ENCODE data around the gene TMIGD2.

TMIGD2 gene

GRCh38 chr19:4313847-4314490, 11.8 kb upstream of the TMIGD2 start:
- no peaks in the 10 kb centered on the region for H3K9me3 Mint-ChIP-seq (ENCODE audit: low read depth)
- H3K27ac Mint-ChIP-seq: no peak overlapping the region

GRCh38 chr19:4310247-4311121, 8.3 kb upstream of the TMIGD2 start:
- Mint-ChIP-seq H3K4me3 (no peak overlapping the region), H3K27me3 (no peaks in the 10 kb centered on the region), H3K9me3 (ENCODE audit: low read depth) (no peaks in the 10 kb centered on the region), H3K36me3 (no peaks in the 10 kb centered on the region), H3K4me1 (ENCODE audit: low read depth) (no peaks in the 10 kb centered on the region), H3K27ac (no peak overlapping the region)

More at GRCh38 chr19:4313847-4314490, 11.8 kb upstream of the TMIGD2 start:
- H3K27me3 Mint-ChIP-seq: no peaks in the 10 kb centered on the region
- no peaks in the 10 kb centered on the region for H3K36me3 Mint-ChIP-seq
- no peak overlapping the region for H3K4me3 Mint-ChIP-seq
- H3K4me1 Mint-ChIP-seq (ENCODE audit: low read depth): no peaks in the 10 kb centered on the region

GRCh38 chr19:4305659-4306058, 3.5 kb upstream of the TMIGD2 start:
- Mint-ChIP-seq H3K4me3 (peak overlapping the region; percentile 65), H3K9me3 (ENCODE audit: low read depth) (no peaks in the 10 kb centered on the region), H3K4me1 (ENCODE audit: low read depth) (peaks cover 26% of the 10 kb centered on the region), H3K36me3 (no peaks in the 10 kb centered on the region), H3K27ac (no peak overlapping the region), H3K27me3 (no peaks in the 10 kb centered on the region)

- Mint-ChIP-seq H3K27ac (no peak overlapping the region), H3K9me3 (ENCODE audit: low read depth) (no peaks in the 10 kb centered on the region), H3K4me3 (peak overlapping the region; percentile 65), H3K36me3 (no peaks in the 10 kb centered on the region), H3K4me1 (ENCODE audit: low read depth) (peaks cover 29% of the 10 kb centered on the region), H3K27me3 (no peaks in the 10 kb centered on the region)
These were observed 3.0 kb upstream of the TMIGD2 start for GRCh38 chr19:4305257-4305612.

GRCh38 chr19:4304538-4305256, 2.5 kb upstream of the TMIGD2 start, which contains the start of gene FSD1:
TSS of gene FSD1 (plus strand) at chr19:4304598. CDS start at chr19:4304747, 149 bp downstream.
- Mint-ChIP-seq H3K27ac (peak within 1 kb of the TSS; percentile 22), H3K9me3 (ENCODE audit: low read depth) (no peaks in the 10 kb centered on the region), H3K36me3 (no peaks in the 10 kb centered on the region), H3K4me3 (peak within 1 kb of the TSS; percentile 73), H3K4me1 (ENCODE audit: low read depth) (peaks cover 29% of the 10 kb centered on the region), H3K27me3 (no peaks in the 10 kb centered on the region)

GRCh38 chr19:4303819-4304537, 1.8 kb upstream of the TMIGD2 start:
- Mint-ChIP-seq H3K27ac (peak overlapping the region; percentile 22), H3K4me1 (ENCODE audit: low read depth) (peaks cover 33% of the 10 kb centered on the region), H3K4me3 (peak overlapping the region; percentile 73), H3K9me3 (ENCODE audit: low read depth) (no peaks in the 10 kb centered on the region), H3K36me3 (no peaks in the 10 kb centered on the region), H3K27me3 (no peaks in the 10 kb centered on the region)

GRCh38 chr19:4301590-4302242, 473 bp downstream of the TMIGD2 start:
- Mint-ChIP-seq H3K4me3 (peak overlapping the region; percentile 92), H3K27me3 (no peaks in the 10 kb centered on the region), H3K9me3 (ENCODE audit: low read depth) (no peaks in the 10 kb centered on the region), H3K36me3 (peaks cover 3% of the 10 kb centered on the region), H3K27ac (peak overlapping the region; percentile 96), H3K4me1 (ENCODE audit: low read depth) (peaks cover 47% of the 10 kb centered on the region)

GRCh38 chr19:4300589-4300988, 1.6 kb downstream of the TMIGD2 start:
- peaks cover 3% of the 10 kb centered on the region for H3K36me3 Mint-ChIP-seq
- no peaks in the 10 kb centered on the region for H3K27me3 Mint-ChIP-seq
- peak overlapping the region; percentile 76 for H3K27ac Mint-ChIP-seq
- peak overlapping the region; percentile 72 for H3K4me3 Mint-ChIP-seq
- H3K4me1 Mint-ChIP-seq (ENCODE audit: low read depth): peaks cover 49% of the 10 kb centered on the region
- H3K9me3 Mint-ChIP-seq (ENCODE audit: low read depth): no peaks in the 10 kb centered on the region

- H3K27me3 Mint-ChIP-seq: no peaks in the 10 kb centered on the region
- H3K4me3 Mint-ChIP-seq: no peak overlapping the region
- peaks cover 3% of the 10 kb centered on the region for H3K36me3 Mint-ChIP-seq
- peak overlapping the region; percentile 72 for H3K27ac Mint-ChIP-seq
- H3K4me1 Mint-ChIP-seq (ENCODE audit: low read depth): peaks cover 43% of the 10 kb centered on the region
- H3K9me3 Mint-ChIP-seq (ENCODE audit: low read depth): no peaks in the 10 kb centered on the region
These were observed 3.2 kb downstream of the TMIGD2 start for GRCh38 chr19:4298810-4299550.

GRCh38 chr19:4297901-4298809, 4.0 kb downstream of the TMIGD2 start:
- Mint-ChIP-seq H3K9me3 (ENCODE audit: low read depth) (no peaks in the 10 kb centered on the region), H3K4me1 (ENCODE audit: low read depth) (peaks cover 39% of the 10 kb centered on the region), H3K27ac (peak overlapping the region; percentile 72), H3K27me3 (no peaks in the 10 kb centered on the region), H3K4me3 (no peak overlapping the region), H3K36me3 (peaks cover 3% of the 10 kb centered on the region)

- Mint-ChIP-seq H3K9me3 (ENCODE audit: low read depth) (no peaks in the 10 kb centered on the region), H3K36me3 (peaks cover 3% of the 10 kb centered on the region), H3K27ac (no peak overlapping the region), H3K4me3 (no peak overlapping the region), H3K27me3 (no peaks in the 10 kb centered on the region), H3K4me1 (ENCODE audit: low read depth) (peaks cover 25% of the 10 kb centered on the region)
These were observed 6.0 kb downstream of the TMIGD2 start for GRCh38 chr19:4295972-4296771.

- Mint-ChIP-seq H3K27ac (no peak overlapping the region), H3K36me3 (peaks cover 3% of the 10 kb centered on the region), H3K9me3 (ENCODE audit: low read depth) (no peaks in the 10 kb centered on the region), H3K27me3 (no peaks in the 10 kb centered on the region), H3K4me1 (ENCODE audit: low read depth) (peaks cover 18% of the 10 kb centered on the region), H3K4me3 (no peak overlapping the region)
These were observed 7.8 kb downstream of the TMIGD2 start for GRCh38 chr19:4294389-4294788.

Measured in activated naive CD8-positive, alpha-beta T cell (primary cell).